Astrocyte (in vitro differentiated cells and primary cell): ENCODE data around the gene ACKR1. TPM values are rescaled to one million over a fixed set of nuclear protein-coding genes. Genes with fewer than 3 reads are reported as not detected.

ENCODE experiments used
- DNase-seq: peaks from one replicate; pipeline ENCODE4 v3.0.0-alpha.2; 2010; ENCODE audit warnings: low read depth
- FAIRE-seq: peaks from 2 replicates; lab custom pipeline; 2011; peaks lifted over from hg19 to GRCh38; lab: Jason Lieb, UNC
- H2AFZ ChIP-seq: 2 replicates; pipeline ENCODE4 v1.6.0; 2012; ENCODE audit warnings: low read depth, low read length, inconsistent platforms
- H3K27ac ChIP-seq: 2 replicates; pipeline ENCODE4 v1.5.1; 2011; ENCODE audit warnings: low read depth, low read length, inconsistent platforms
- H3K27me3 ChIP-seq: 2 replicates; pipeline ENCODE4 v1.6.0; 2011; ENCODE audit warnings: low read length, inconsistent platforms; ENCODE audit not compliant: insufficient read depth
- H3K36me3 ChIP-seq: 2 replicates; pipeline ENCODE4 v1.5.1; 2011; ENCODE audit warnings: low read length, inconsistent platforms; ENCODE audit not compliant: insufficient read depth
- H3K4me1 ChIP-seq: 2 replicates; pipeline ENCODE4 v1.5.1; 2011; ENCODE audit warnings: low read length, inconsistent platforms; ENCODE audit not compliant: insufficient read depth
- H3K4me2 ChIP-seq: 2 replicates; pipeline ENCODE4 v1.6.0; 2012; ENCODE audit warnings: low read length, inconsistent platforms
- H3K4me3 ChIP-seq: 2 replicates; pipeline ENCODE4 v1.5.1; 2011; ENCODE audit warnings: low read depth, mild to moderate bottlenecking, low read length, inconsistent platforms; ENCODE audit not compliant: insufficient read depth
- H3K79me2 ChIP-seq: 2 replicates; pipeline ENCODE4 v1.6.0; 2012; ENCODE audit warnings: mild to moderate bottlenecking, low read length, inconsistent platforms; ENCODE audit not compliant: insufficient read depth
- H3K9ac ChIP-seq: 2 replicates; pipeline ENCODE4 v1.6.0; 2012; ENCODE audit warnings: mild to moderate bottlenecking, low read length, inconsistent platforms
- H3K9me3 ChIP-seq: 2 replicates; pipeline ENCODE4 v1.5.1; 2012; ENCODE audit warnings: low read depth, mild to moderate bottlenecking, low read length, inconsistent platforms; ENCODE audit not compliant: insufficient read depth
- H4K20me1 ChIP-seq: 2 replicates; pipeline ENCODE4 v1.6.0; 2012; ENCODE audit warnings: low read length, inconsistent platforms; ENCODE audit not compliant: insufficient read depth
- H3K27ac Mint-ChIP-seq: one replicate; pipeline ENCODE4 v1.8.0; 2021; ENCODE audit warnings: mild to moderate bottlenecking, mixed read lengths; ENCODE audit not compliant: unreplicated experiment
- H3K27me3 Mint-ChIP-seq: one replicate; pipeline ENCODE4 v1.8.0; 2021; ENCODE audit warnings: low read depth, mixed read lengths; ENCODE audit not compliant: unreplicated experiment
- H3K36me3 Mint-ChIP-seq: one replicate; pipeline ENCODE4 v1.8.0; 2021; ENCODE audit warnings: low read depth, mixed read lengths; ENCODE audit not compliant: unreplicated experiment
- H3K4me1 Mint-ChIP-seq: one replicate; pipeline ENCODE4 v1.8.0; 2021; ENCODE audit warnings: low read depth, mixed read lengths; ENCODE audit not compliant: unreplicated experiment
- H3K4me3 Mint-ChIP-seq: one replicate; pipeline ENCODE4 v1.8.0; 2021; ENCODE audit warnings: mild to moderate bottlenecking, moderate library complexity, mixed read lengths; ENCODE audit not compliant: unreplicated experiment
- H3K9me3 Mint-ChIP-seq: one replicate; pipeline ENCODE4 v1.8.0; 2021; ENCODE audit warnings: mild to moderate bottlenecking, mixed read lengths; ENCODE audit not compliant: unreplicated experiment
- EZH2 ChIP-seq: IDR thresholded peaks from 2 replicates; pipeline ENCODE4 v1.6.1; 2012; ENCODE audit warnings: mild to moderate bottlenecking, low read length, inconsistent platforms; ENCODE audit not compliant: insufficient read depth
- total RNA-seq: library from RNA; stranded (reverse); gene quantifications from 2 replicates; pipeline ENCODE4 v1.2.1, GENCODE V29; 2021
- TF ChIP-seq, protein P1 (sequence below): IDR thresholded peaks from 2 replicates; pipeline ENCODE4 v1.5.1; 2011; ENCODE audit warnings: low read depth, mild to moderate bottlenecking, inconsistent platforms, low read length, moderate library complexity; ENCODE audit not compliant: insufficient read depth

The ACKR1 gene
- total RNA-seq, 1 donor from 2014 or later, result 1.00 TPM

- no peak overlapping the region for H3K4me3 Mint-ChIP-seq
- Histone ChIP-seq H3K27me3 (no peaks in the 10 kb centered on the region), H3K4me1 (no peaks in the 10 kb centered on the region), H3K9ac (no peak overlapping the region), H4K20me1 (no peaks in the 10 kb centered on the region), H3K36me3 (no peaks in the 10 kb centered on the region), H3K4me3 (no peak overlapping the region), H2AFZ (no peak overlapping the region), H3K79me2 (no peaks in the 10 kb centered on the region), H3K9me3 (no peaks in the 10 kb centered on the region), H3K27ac (no peak overlapping the region), H3K4me2 (no peak overlapping the region)
- DNase-seq, result no peak
- peaks cover 42% of the 10 kb centered on the region for H3K27me3 Mint-ChIP-seq
- no peak for FAIRE-seq
- H3K36me3 Mint-ChIP-seq, result peaks cover 5% of the 10 kb centered on the region
- no peaks in the 10 kb centered on the region for H3K4me1 Mint-ChIP-seq
- no peak for TF ChIP-seq EZH2
- TF ChIP-seq, protein P1, sequence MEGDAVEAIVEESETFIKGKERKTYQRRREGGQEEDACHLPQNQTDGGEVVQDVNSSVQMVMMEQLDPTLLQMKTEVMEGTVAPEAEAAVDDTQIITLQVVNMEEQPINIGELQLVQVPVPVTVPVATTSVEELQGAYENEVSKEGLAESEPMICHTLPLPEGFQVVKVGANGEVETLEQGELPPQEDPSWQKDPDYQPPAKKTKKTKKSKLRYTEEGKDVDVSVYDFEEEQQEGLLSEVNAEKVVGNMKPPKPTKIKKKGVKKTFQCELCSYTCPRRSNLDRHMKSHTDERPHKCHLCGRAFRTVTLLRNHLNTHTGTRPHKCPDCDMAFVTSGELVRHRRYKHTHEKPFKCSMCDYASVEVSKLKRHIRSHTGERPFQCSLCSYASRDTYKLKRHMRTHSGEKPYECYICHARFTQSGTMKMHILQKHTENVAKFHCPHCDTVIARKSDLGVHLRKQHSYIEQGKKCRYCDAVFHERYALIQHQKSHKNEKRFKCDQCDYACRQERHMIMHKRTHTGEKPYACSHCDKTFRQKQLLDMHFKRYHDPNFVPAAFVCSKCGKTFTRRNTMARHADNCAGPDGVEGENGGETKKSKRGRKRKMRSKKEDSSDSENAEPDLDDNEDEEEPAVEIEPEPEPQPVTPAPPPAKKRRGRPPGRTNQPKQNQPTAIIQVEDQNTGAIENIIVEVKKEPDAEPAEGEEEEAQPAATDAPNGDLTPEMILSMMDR, result no peak
- no peaks in the 10 kb centered on the region for H3K9me3 Mint-ChIP-seq
- H3K27ac Mint-ChIP-seq, result no peak overlapping the region
Measured at GRCh38 chr1:159200769-159201168, 3.9 kb upstream of the ACKR1 start.

- Histone ChIP-seq H3K9me3 (no peaks in the 10 kb centered on the region), H3K4me1 (no peaks in the 10 kb centered on the region), H3K27me3 (no peaks in the 10 kb centered on the region), H3K36me3 (no peaks in the 10 kb centered on the region), H2AFZ (no peak overlapping the region), H3K79me2 (no peaks in the 10 kb centered on the region), H3K9ac (no peak overlapping the region), H4K20me1 (no peaks in the 10 kb centered on the region), H3K27ac (no peak overlapping the region), H3K4me3 (no peak overlapping the region), H3K4me2 (no peak overlapping the region)
- DNase-seq (no peak), FAIRE-seq (no peak)
- no peaks in the 10 kb centered on the region for H3K4me1 Mint-ChIP-seq
- peaks cover 46% of the 10 kb centered on the region for H3K27me3 Mint-ChIP-seq
- peaks cover 5% of the 10 kb centered on the region for H3K36me3 Mint-ChIP-seq
- no peak overlapping the region for H3K4me3 Mint-ChIP-seq
- no peaks in the 10 kb centered on the region for H3K9me3 Mint-ChIP-seq
- no peak overlapping the region for H3K27ac Mint-ChIP-seq
- TF ChIP-seq EZH2, result no peak
- TF ChIP-seq, protein P1, result no peak
Measured at GRCh38 chr1:159201642-159202041, 3.0 kb upstream of the ACKR1 start.

DNA sequence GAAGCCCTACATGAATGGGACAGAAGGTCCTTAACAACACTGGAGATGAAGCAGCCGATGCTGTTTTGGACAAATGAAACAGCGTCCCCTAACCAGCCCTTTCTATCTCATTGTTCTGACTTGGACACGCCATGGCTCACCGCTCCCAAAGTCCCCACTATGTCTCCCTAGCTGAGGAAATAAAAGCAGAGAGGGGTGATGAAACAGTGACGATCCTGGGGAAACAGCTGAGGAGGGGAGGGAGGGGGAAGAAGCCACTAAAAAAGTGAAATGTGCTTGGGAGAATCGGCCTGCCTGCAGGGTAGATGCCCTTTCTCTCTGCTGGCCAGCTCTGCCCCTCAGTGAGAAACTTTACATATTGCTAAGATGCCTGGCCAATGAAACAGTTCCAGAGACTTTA lies 1.1 kb upstream of the ACKR1 start:
- Mint-ChIP-seq H3K36me3 (peaks cover 5% of the 10 kb centered on the region), H3K4me1 (no peaks in the 10 kb centered on the region), H3K27ac (no peak overlapping the region), H3K27me3 (peaks cover 65% of the 10 kb centered on the region), H3K4me3 (no peak overlapping the region), H3K9me3 (no peaks in the 10 kb centered on the region)
- no peak for TF ChIP-seq EZH2
- TF ChIP-seq, protein P1, result no peak
- H3K27me3 ChIP-seq, result peaks cover 6% of the 10 kb centered on the region
- H3K36me3 ChIP-seq, result no peaks in the 10 kb centered on the region
- no peaks in the 10 kb centered on the region for H3K79me2 ChIP-seq
- no peaks in the 10 kb centered on the region for H4K20me1 ChIP-seq
- no peak for FAIRE-seq
- DNase-seq, result no peak
- H3K9me3 ChIP-seq, result no peaks in the 10 kb centered on the region
- no peak overlapping the region for H3K9ac ChIP-seq
- H3K4me3 ChIP-seq, result no peak overlapping the region
- H3K4me1 ChIP-seq, result no peaks in the 10 kb centered on the region
- no peak overlapping the region for H3K4me2 ChIP-seq
- H2AFZ ChIP-seq, result no peak overlapping the region
- H3K27ac ChIP-seq, result no peak overlapping the region
